ENCODE measurements around the gene CRYGB.
"Not testable (repeated sequence)": the region's sequence is repeated elsewhere in the genome, so short reads cannot be mapped to it uniquely, and the experiment has no call there.

- TF ChIP-seq, protein P1, sequence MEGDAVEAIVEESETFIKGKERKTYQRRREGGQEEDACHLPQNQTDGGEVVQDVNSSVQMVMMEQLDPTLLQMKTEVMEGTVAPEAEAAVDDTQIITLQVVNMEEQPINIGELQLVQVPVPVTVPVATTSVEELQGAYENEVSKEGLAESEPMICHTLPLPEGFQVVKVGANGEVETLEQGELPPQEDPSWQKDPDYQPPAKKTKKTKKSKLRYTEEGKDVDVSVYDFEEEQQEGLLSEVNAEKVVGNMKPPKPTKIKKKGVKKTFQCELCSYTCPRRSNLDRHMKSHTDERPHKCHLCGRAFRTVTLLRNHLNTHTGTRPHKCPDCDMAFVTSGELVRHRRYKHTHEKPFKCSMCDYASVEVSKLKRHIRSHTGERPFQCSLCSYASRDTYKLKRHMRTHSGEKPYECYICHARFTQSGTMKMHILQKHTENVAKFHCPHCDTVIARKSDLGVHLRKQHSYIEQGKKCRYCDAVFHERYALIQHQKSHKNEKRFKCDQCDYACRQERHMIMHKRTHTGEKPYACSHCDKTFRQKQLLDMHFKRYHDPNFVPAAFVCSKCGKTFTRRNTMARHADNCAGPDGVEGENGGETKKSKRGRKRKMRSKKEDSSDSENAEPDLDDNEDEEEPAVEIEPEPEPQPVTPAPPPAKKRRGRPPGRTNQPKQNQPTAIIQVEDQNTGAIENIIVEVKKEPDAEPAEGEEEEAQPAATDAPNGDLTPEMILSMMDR (IDR thresholded peaks at IDR 0.05 in 2 of 3, conservative IDR thresholded peaks at IDR 0.05 in 1 of 3; ENCODE audit: borderline replicate concordance in 1 of 3, insufficient read depth in 1 of 3, low read depth in 2 of 3, low read length in 2 of 3) = not testable (repeated sequence)
- TF ChIP-seq SIN3A (IDR thresholded peaks at IDR 0.05; ENCODE audit: low read depth); EZH2 (IDR thresholded peaks at IDR 0.05); POLR2A (IDR thresholded peaks at IDR 0.05; ENCODE audit: borderline replicate concordance, extremely low read depth, insufficient read depth, insufficient read length); ZNF274 (IDR thresholded peaks at IDR 0.05; ENCODE audit: low read depth, low read length): not testable (repeated sequence)
These were observed 7.6 kb downstream of the CRYGB start for GRCh38 chr2:208138334-208138733.
